NCI-H460 (cell line): Measurements from ENCODE around the gene NDUFS1. TPM values are rescaled to one million over a fixed set of nuclear protein-coding genes. Genes with fewer than 3 reads are reported as not detected.

Experiments
- DNase-seq: peaks from one replicate; pipeline ENCODE4 v3.0.0-alpha.2; 2016; ENCODE audit warnings: low read depth; ENCODE audit errors: extremely low read depth
- small RNA-seq, 2 experiments: library from RNA; depleted of rRNA; stranded (forward); fragments of <200 nt; gene quantifications; one replicate each; pipeline ENCODE3, GENCODE V24; 2014
- total RNA-seq: library from RNA; depleted of rRNA; stranded (reverse); fragments of >200 nt; shearing (Covaris generic); gene quantifications from 2 replicates; pipeline ENCODE4 v1.2.3, GENCODE V29; 2014; rRNA removed

NDUFS1 gene
- total RNA-seq, 1 experiment from 2014 or later = 203 TPM

- DNase-seq = no peak
These were observed 87.4 kb downstream of the NDUFS1 start for GRCh38 chr2:206071807-206072206.

GRCh38 chr2:206069417-206069816 is 89.8 kb downstream of the NDUFS1 start:
- DNase-seq = no peak

DNA sequence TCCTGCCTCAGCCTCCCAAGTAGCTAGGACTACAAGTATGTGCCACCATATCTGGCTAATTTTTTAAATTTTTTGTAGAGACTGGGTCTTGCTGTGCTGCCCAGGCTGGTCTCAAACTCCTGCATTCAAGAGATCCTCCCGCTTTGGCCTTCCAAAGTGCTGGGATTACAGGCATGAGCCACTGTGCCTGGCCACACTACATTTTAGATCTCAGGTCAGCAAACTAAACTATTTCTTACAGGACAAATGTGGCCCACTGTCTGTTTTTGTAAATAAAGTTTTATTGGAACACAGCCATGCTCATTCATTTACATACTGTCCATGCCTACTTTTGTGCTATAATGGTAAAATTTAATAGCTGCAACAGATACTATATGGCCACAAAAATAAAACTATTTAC is 91.0 kb downstream of the NDUFS1 start:
- no peak for DNase-seq

Small RNA genes within 50 kb of the gene (small RNA-seq; reads per million reads assigned to genes)
- gene RF00134 (0 reads per million in 2 experiments), gene RF02271 (0 reads per million in 2 experiments), gene SNORA41 (0 reads per million in 2 experiments), gene SNORD51 (0 to 0.44 reads per million in 2 experiments)

Other genes starting within 250 kb of the NDUFS1 start
- gene INO80D, start 73.3 kb downstream of the NDUFS1 start, total RNA-seq = 7.4 and 8.0 TPM in 2 replicates
- 1,212 and 1,353 TPM in 2 replicates for gene EEF1B2, start 451 bp upstream of the NDUFS1 start, total RNA-seq
- gene ZDBF2, start 115.2 kb upstream of the NDUFS1 start, total RNA-seq = 12.8 and 14.7 TPM in 2 replicates